Measurements from ENCODE around the gene POU2AF1.

- TF ChIP-seq ZNF8 (CRISPR knock-in tag; IDR thresholded peaks at IDR 0.05) (no peak), ZNF70 (CRISPR knock-in tag; IDR thresholded peaks at IDR 0.05) (no peak)
These were observed 16.0 kb upstream of the POU2AF1 start for GRCh38 chr11:111395081-111395480.

All from SK-N-SH treated with all-trans-retinoic acid at 6 μM for 48 hours (cell line).